HepG2 (cell line): ENCODE results near the gene SMIM44. TPM values are rescaled to one million over a fixed set of nuclear protein-coding genes. Genes with fewer than 3 reads are reported as not detected.

Source experiments
- ATAC-seq: fragments of 200-7000 bp; cut with Tn5 transposase; 3 replicates; pipeline ENCODE4 v1.9.1; 2020; ENCODE audit warnings: mild to moderate bottlenecking, moderate library complexity
- BruUV-seq: library from RNA; stranded (reverse); fragments of 400-500 nt; replicated peaks from 2 replicates; lab custom pipeline; 2021; lab: Mats Ljungman, UMichigan
- CTCF ChIA-PET: fragments of 300-600 bp; formaldehyde crosslinking; extraction: SDS; loops from one replicate; lab custom pipeline; 2021; ENCODE audit warnings: low total read pairs, inconsistent platforms, low intra/inter-chr PET ratio; lab: Yijun Ruan, JAX
- POLR2A ChIA-PET: fragments of 350-600 bp; sonication (Branson Sonifier 250); formaldehyde crosslinking; loops from one replicate; lab custom pipeline; 2020; ENCODE audit warnings: antibody characterized with exemption, inconsistent platforms; lab: Yijun Ruan, JAX
- DNase-seq: peaks from one replicate; pipeline ENCODE4 v3.0.0-alpha.2; 2015; ENCODE audit warnings: low spot score
- FAIRE-seq: peaks from 3 replicates; lab custom pipeline; 2011; peaks lifted over from hg19 to GRCh38; lab: Jason Lieb, UNC
- H2AFZ ChIP-seq: one replicate; pipeline ENCODE4 v1.6.1; 2011; ENCODE audit warnings: low read length, inconsistent platforms
- H3K27ac ChIP-seq: fragments of 300-600 bp; 3 replicates; pipeline ENCODE4 v1.8.0; 2011; ENCODE audit warnings: mixed run types, mild to moderate bottlenecking, mixed read lengths, low read length, inconsistent platforms; ENCODE audit not compliant: insufficient read depth; ENCODE audit errors: extremely low read length
- H3K27me3 ChIP-seq, 2 experiments: fragments of 200-600 bp in 1 of 2; 2 replicates in 1 of 2; 3 replicates in 1 of 2; pipeline versions ENCODE4 v1.6.0 to v1.8.0; 2011; ENCODE audit warnings: low read length in 2 of 2, mild to moderate bottlenecking in 2 of 2, moderate library complexity in 2 of 2, inconsistent platforms in 1 of 2; ENCODE audit not compliant: insufficient read depth in 2 of 2, control insufficient read depth in 1 of 2
- H3K36me3 ChIP-seq, 2 experiments: fragments of 200-600 bp in 1 of 2; replicated peaks in 1 of 2; 2 replicates in 1 of 2; 3 replicates in 1 of 2; pipeline versions ENCODE4 v1.5.1 to v1.8.0; 2011; ENCODE audit warnings: low read length in 2 of 2, inconsistent platforms in 1 of 2; ENCODE audit not compliant: insufficient read depth in 2 of 2, control insufficient read depth in 1 of 2
- H3K4me1 ChIP-seq: 2 replicates; pipeline ENCODE4 v1.5.1; 2012; ENCODE audit warnings: low read length, inconsistent platforms; ENCODE audit not compliant: insufficient read depth
- H3K4me2 ChIP-seq: 2 replicates; pipeline ENCODE4 v1.6.0; 2011; ENCODE audit warnings: low read depth, low read length, inconsistent platforms
- H3K4me3 ChIP-seq, 3 experiments: fragments of 200-600 bp in 1 of 3; sonication (generic), shearing (Covaris generic) in 1 of 3; replicated peaks in 1 of 3; 2 replicates each; pipeline ENCODE4 v1.5.1; 2011 to 2016; ENCODE audit warnings: low read length in 3 of 3, inconsistent platforms in 2 of 3, low read depth in 2 of 3, mild to moderate bottlenecking in 2 of 3, control low read depth in 1 of 3, mixed read lengths in 1 of 3; ENCODE audit not compliant: insufficient read depth in 1 of 3
- H3K79me2 ChIP-seq: one replicate; pipeline ENCODE4 v1.6.1; 2011; ENCODE audit warnings: low read length, inconsistent platforms; ENCODE audit not compliant: insufficient read depth
- H3K9ac ChIP-seq: 2 replicates; pipeline ENCODE4 v1.6.0; 2011; ENCODE audit warnings: mild to moderate bottlenecking, low read depth, low read length, inconsistent platforms; ENCODE audit not compliant: insufficient read depth
- H3K9me3 ChIP-seq: 2 replicates; pipeline ENCODE4 v1.5.1; 2012; ENCODE audit warnings: mild to moderate bottlenecking, low read length
- H4K20me1 ChIP-seq: 2 replicates; pipeline ENCODE4 v1.6.0; 2011; ENCODE audit warnings: inconsistent platforms, mild to moderate bottlenecking, low read length, moderate library complexity; ENCODE audit not compliant: insufficient read depth
- HNRNPL ChIP-seq: fragments of 200-400 bp; formaldehyde crosslinking; IDR thresholded peaks from 2 replicates; pipeline ENCODE4 v1.6.1; 2017; ENCODE audit warnings: mild to moderate bottlenecking, low read depth, low read length
- RBM22 ChIP-seq: fragments of 200-400 bp; formaldehyde crosslinking; optimal IDR thresholded peaks from 2 replicates; pipeline ENCODE3; 2017; ENCODE audit warnings: mild to moderate bottlenecking, low read length, moderate library complexity
- RCOR2 ChIP-seq: IDR thresholded peaks from 2 replicates; pipeline ENCODE4 v1.6.1; 2016; ENCODE audit warnings: missing biosample characterization, missing genetic modification reagents
- ZBTB33 ChIP-seq: sonication (generic); formaldehyde crosslinking; IDR thresholded peaks from 2 replicates; pipeline ENCODE4 v1.4.0; 2020; ENCODE audit warnings: missing genetic modification reagents
- ZFP62 ChIP-seq: sonication (generic); formaldehyde crosslinking; IDR thresholded peaks from 2 replicates; pipeline ENCODE4 v1.4.0; 2020; ENCODE audit warnings: missing genetic modification reagents
- ZNF354B ChIP-seq: sonication (generic); formaldehyde crosslinking; IDR thresholded peaks from 2 replicates; pipeline ENCODE4 v1.8.0; 2022; ENCODE audit warnings: mild to moderate bottlenecking, missing genetic modification reagents
- ZNF460 ChIP-seq: sonication (generic); formaldehyde crosslinking; IDR thresholded peaks from 2 replicates; pipeline ENCODE4 v1.5.1; 2020; ENCODE audit warnings: missing genetic modification reagents, mild to moderate bottlenecking, borderline replicate concordance
- ZNF616 ChIP-seq: sonication (generic); formaldehyde crosslinking; IDR thresholded peaks from 2 replicates; pipeline ENCODE4 v1.5.0; 2020; ENCODE audit warnings: low read depth, mild to moderate bottlenecking, missing genetic modification reagents
- ZNF879 ChIP-seq: sonication (generic); formaldehyde crosslinking; IDR thresholded peaks from 2 replicates; pipeline ENCODE4 v1.8.1; 2023; ENCODE audit warnings: missing genetic modification reagents
- ZSCAN21 ChIP-seq: sonication (generic); formaldehyde crosslinking; IDR thresholded peaks from 2 replicates; pipeline ENCODE4 v1.8.0; 2022; ENCODE audit warnings: mild to moderate bottlenecking, missing genetic modification reagents, moderate library complexity, borderline replicate concordance
- ZSCAN29 ChIP-seq: sonication (generic); formaldehyde crosslinking; conservative IDR thresholded peaks from 2 replicates; pipeline ENCODE4 v1.4.0; 2020; ENCODE audit warnings: mild to moderate bottlenecking, missing genetic modification reagents
- WGBS: methylation state at CpG from one replicate; pipeline ENCODE4 v1.1.6; 2017; ENCODE audit warnings: low lambda C conversion rate; 5-methylcytosine and 5-hydroxymethylcytosine counted together
- in situ Hi-C: cut with HindIII; loops from 2 replicates; pipeline ENCODE4 v1.10.0; 2017; ENCODE audit warnings: low pct_unique_long_range_greater_than_20kb; ENCODE audit not compliant: extremely low pct_ligation_motif_present
- intact Hi-C: fragments of 100-400 bp; cut with micrococcal nuclease; formaldehyde crosslinking; loops from one replicate; pipeline ENCODE4 v1.10.0; 2022; ENCODE audit not compliant: unreplicated experiment
- polyA plus RNA-seq, 8 experiments: library from polyadenylated mRNA; depleted of rRNA in 3 of 8; stranded (reverse) in 7 of 8; unstranded in 1 of 8; fragments of >200 nt; fragmentation: Illumina TruSeq in 4 of 8; extraction: Trizol in 4 of 8; gene quantifications; 2 replicates each; pipeline versions ENCODE4 v1.2.1 to v1.2.3, GENCODE V29; 2011 to 2016; ENCODE audit warnings: low read depth in 4 of 8, missing spikeins in 1 of 8, mixed read lengths in 1 of 8; ENCODE audit not compliant: insufficient read depth in 1 of 8
- total RNA-seq, 5 experiments: library from RNA; depleted of rRNA; stranded (reverse); fragments of >200 nt; fragmentation: Illumina TruSeq; extraction: Trizol; gene quantifications; 2 replicates each; pipeline ENCODE4 v1.2.3, GENCODE V29; 2016; ENCODE audit warnings: low read depth in 1 of 5

Gene SMIM44
- total and polyA plus RNA-seq, 2 of the 13 experiments (the other 11 are each of a cell fraction or from before 2014, with no cell fraction given): not detected

DNA sequence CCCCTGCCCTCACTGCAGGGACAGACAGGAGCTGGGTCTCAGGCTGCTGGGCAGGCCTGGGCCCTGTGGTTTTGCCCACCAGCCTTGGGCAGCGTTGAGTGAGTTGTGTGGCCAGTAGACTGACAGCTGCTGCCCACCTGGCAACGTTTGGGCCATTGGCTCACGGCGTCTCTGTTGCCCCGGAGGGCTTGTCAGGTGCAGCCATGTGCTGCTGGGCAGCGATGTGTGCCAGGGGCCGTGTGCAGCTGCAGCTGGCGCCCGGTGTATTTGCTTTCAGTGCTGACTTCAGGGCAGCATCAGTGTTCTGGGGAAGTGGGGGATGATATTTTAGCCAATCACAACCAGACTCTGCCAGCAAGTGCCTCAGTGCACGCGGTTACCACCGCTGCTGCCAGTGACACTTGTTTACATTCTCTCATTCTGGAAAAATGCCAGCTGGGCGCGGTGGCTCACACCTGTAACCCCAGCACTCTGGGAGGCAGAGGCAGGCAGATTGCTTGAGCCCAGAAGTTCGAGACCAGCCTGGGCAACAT is 33.5 kb upstream of the SMIM44 start (continued):
- TF ChIP-seq ZBTB33 (CRISPR knock-in tag) (peak; percentile 98), ZSCAN21 (CRISPR knock-in tag) (no peak), ZFP62 (CRISPR knock-in tag) (no peak), RCOR2 (CRISPR knock-in tag) (no peak), ZSCAN29 (CRISPR knock-in tag) (no peak), HNRNPL (0 out of 2 replicates have a peak, but pooled peaks have one; percentile 28), ZNF460 (CRISPR knock-in tag) (peak; percentile 81)

DNA sequence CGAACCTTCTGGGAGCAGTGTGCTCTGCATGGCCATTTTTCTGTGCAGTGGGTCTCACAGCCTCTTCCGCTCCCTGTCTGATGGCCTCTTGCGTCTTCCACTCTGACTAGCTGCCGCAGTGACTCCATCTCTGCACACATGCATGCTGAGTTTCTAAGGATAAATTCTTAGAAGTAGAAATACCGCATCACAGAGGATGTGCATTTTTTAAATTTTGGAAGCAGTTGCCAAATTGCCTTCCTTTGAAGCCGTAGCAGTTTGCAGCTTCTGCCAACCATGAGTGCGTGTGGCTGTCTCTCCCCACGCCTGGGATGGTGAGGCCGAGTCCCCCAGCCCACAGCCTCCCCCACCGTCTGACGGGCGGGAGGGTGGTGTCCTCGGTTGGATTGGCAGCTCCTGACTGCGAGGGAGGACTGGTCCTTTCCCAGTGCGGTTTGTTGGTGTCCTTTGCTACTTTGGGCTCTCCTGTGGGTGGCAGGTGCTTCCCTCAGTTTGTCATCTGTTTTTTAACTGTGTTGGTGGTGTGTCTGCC is 32.7 kb upstream of the SMIM44 start:
- WGBS: 98% methylated on average over 8 of the region's 15 CpGs
- no peak for FAIRE-seq

More for the DNA sequence above, 32.7 kb upstream of the SMIM44 start:
- no peak for TF ChIP-seq ZNF460 (CRISPR knock-in tag)
- TF ChIP-seq ZNF879 (CRISPR knock-in tag): no peak
- TF ChIP-seq RBM22: no peak
- TF ChIP-seq ZNF354B (CRISPR knock-in tag): no peak
- TF ChIP-seq ZNF616 (CRISPR knock-in tag): no peak
- H3K27ac ChIP-seq: no peak overlapping the region
- H3K4me2 ChIP-seq: no peak overlapping the region
- DNase-seq: no peak
- peaks cover 61% of the 10 kb centered on the region for H3K79me2 ChIP-seq
- no peaks in the 10 kb centered on the region for H3K9me3 ChIP-seq
- POLR2A ChIA-PET: no interaction called here
- H3K27me3 ChIP-seq: no peaks in the 10 kb centered on the region
- CTCF ChIA-PET: no interaction called here
- intact Hi-C loops: no loop called here
- no TSS peak for BruUV-seq
- no peak overlapping the region for H3K4me3 ChIP-seq
- H3K36me3 ChIP-seq: peaks cover 7 to 26% of the 10 kb centered on the region in 2 experiments; a peak in 4 of 5 replicates
- no peak overlapping the region for H2AFZ ChIP-seq
- peaks cover 15% of the 10 kb centered on the region for H3K4me1 ChIP-seq
- no peak overlapping the region for H3K9ac ChIP-seq
- in situ Hi-C loops: no loop called here
- peaks cover 34% of the 10 kb centered on the region; the same call in 1 of the 2 replicates for H4K20me1 ChIP-seq
- no peak for ATAC-seq
